ENCODE results near the gene ERC1.

The ERC1 gene

GRCh38 chr12:1517007-1517406 is 526.0 kb downstream of the ERC1 start:
- H3K4me1 ChIP-seq (ENCODE audit: low read length): no peaks in the 10 kb centered on the region
- H3K9me2 ChIP-seq (replicated peaks; ENCODE audit: insufficient read depth, low read length): no peaks in the 10 kb centered on the region
- H4K20me1 ChIP-seq (ENCODE audit: insufficient read depth, low read length): no peaks in the 10 kb centered on the region
- no peak overlapping the region for H3K27ac ChIP-seq (ENCODE audit: low read length)
- H3K9me3 ChIP-seq (replicated peaks; ENCODE audit: insufficient read depth, low read length): no peaks in the 10 kb centered on the region
- H3K4me2 ChIP-seq (ENCODE audit: low read depth, low read length): no peak overlapping the region
- H3K36me3 ChIP-seq (replicated peaks; ENCODE audit: insufficient read depth, low read length): no peaks in the 10 kb centered on the region
- no peak overlapping the region for H3K4me3 ChIP-seq (ENCODE audit: low read length)
- no peaks in the 10 kb centered on the region for H3K79me2 ChIP-seq (ENCODE audit: low read length)
- H3F3A ChIP-seq (ENCODE audit: insufficient read depth, low read length): no peaks in the 10 kb centered on the region
- no peak overlapping the region for H2AFZ ChIP-seq (ENCODE audit: low read length)
- no peaks in the 10 kb centered on the region for H3K27me3 ChIP-seq (replicated peaks; ENCODE audit: insufficient read depth, low read length)
- no peak overlapping the region for H3K9ac ChIP-seq (ENCODE audit: low read length)
- DNase-seq: no peak
- TF ChIP-seq, protein P1, sequence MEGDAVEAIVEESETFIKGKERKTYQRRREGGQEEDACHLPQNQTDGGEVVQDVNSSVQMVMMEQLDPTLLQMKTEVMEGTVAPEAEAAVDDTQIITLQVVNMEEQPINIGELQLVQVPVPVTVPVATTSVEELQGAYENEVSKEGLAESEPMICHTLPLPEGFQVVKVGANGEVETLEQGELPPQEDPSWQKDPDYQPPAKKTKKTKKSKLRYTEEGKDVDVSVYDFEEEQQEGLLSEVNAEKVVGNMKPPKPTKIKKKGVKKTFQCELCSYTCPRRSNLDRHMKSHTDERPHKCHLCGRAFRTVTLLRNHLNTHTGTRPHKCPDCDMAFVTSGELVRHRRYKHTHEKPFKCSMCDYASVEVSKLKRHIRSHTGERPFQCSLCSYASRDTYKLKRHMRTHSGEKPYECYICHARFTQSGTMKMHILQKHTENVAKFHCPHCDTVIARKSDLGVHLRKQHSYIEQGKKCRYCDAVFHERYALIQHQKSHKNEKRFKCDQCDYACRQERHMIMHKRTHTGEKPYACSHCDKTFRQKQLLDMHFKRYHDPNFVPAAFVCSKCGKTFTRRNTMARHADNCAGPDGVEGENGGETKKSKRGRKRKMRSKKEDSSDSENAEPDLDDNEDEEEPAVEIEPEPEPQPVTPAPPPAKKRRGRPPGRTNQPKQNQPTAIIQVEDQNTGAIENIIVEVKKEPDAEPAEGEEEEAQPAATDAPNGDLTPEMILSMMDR (IDR thresholded peaks at IDR 0.05; ENCODE audit: low read length): peak; percentile 64
- no peak for TF ChIP-seq EZH2 (optimal IDR thresholded peaks at IDR 0.05; ENCODE audit: low read depth, low read length)

DNA sequence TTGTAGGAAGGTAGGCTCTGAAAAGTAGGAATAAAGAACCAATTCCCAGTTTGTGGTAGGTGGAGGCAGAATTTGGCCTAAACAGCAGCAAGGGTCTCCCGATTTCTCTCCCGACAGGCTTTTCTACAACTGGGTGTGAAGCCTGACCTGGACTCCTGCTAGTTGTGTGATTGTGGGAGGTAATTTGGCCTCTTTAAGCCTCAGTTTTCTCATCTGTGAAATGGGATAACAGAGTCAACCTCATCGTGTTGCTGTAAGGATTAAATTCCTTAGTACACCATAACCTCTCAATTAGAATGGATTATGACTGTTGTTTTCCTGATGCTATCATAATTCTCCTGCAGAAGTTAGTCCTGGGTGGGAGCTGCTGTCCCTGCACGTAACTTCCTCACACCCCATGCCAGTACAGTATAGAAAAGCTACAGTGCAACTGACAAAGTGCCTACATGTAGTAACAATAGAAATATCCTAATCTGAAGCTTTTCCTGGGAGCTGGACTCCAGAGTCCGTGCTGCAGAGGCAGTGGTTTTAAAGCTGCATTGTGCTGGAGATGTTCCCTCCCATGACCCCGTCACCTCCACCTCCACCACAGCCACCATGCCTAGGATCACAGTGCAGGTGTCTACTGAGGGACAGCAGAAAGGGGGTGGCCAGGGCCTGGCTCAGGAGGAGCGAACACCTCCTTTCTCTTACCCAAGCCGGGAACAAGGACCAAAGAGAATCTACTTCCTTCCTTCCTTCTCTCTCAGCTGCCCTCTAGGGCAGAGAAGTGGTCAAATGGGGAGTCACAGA is 526.9 kb downstream of the ERC1 start:
- H3K9me2 ChIP-seq (replicated peaks; ENCODE audit: insufficient read depth, low read length): no peaks in the 10 kb centered on the region
- no peaks in the 10 kb centered on the region for H4K20me1 ChIP-seq (ENCODE audit: insufficient read depth, low read length)
- no peaks in the 10 kb centered on the region for H3K9me3 ChIP-seq (replicated peaks; ENCODE audit: insufficient read depth, low read length)
- no peaks in the 10 kb centered on the region for H3F3A ChIP-seq (ENCODE audit: insufficient read depth, low read length)
- H3K4me3 ChIP-seq (ENCODE audit: low read length): no peak overlapping the region
- H3K4me2 ChIP-seq (ENCODE audit: low read depth, low read length): no peak overlapping the region
- H3K4me1 ChIP-seq (ENCODE audit: low read length): no peaks in the 10 kb centered on the region
- no peaks in the 10 kb centered on the region for H3K79me2 ChIP-seq (ENCODE audit: low read length)
- no peaks in the 10 kb centered on the region for H3K27me3 ChIP-seq (replicated peaks; ENCODE audit: insufficient read depth, low read length)
- H3K36me3 ChIP-seq (replicated peaks; ENCODE audit: insufficient read depth, low read length): no peaks in the 10 kb centered on the region
- H3K9ac ChIP-seq (ENCODE audit: low read length): no peak overlapping the region
- H2AFZ ChIP-seq (ENCODE audit: low read length): no peak overlapping the region
- TF ChIP-seq EZH2 (optimal IDR thresholded peaks at IDR 0.05; ENCODE audit: low read depth, low read length) (no peak), EZH2phosphoT487 (IDR thresholded peaks at IDR 0.05; ENCODE audit: low read length) (no peak)
- TF ChIP-seq, protein P1 (IDR thresholded peaks at IDR 0.05; ENCODE audit: low read length): no peak
- no peak overlapping the region for H3K27ac ChIP-seq (ENCODE audit: low read length)
- no peak for DNase-seq

- no peak for DNase-seq
- H3K27ac ChIP-seq (ENCODE audit: low read length): no peak overlapping the region
- H2AFZ ChIP-seq (ENCODE audit: low read length): no peak overlapping the region
- no peaks in the 10 kb centered on the region for H3K9me3 ChIP-seq (replicated peaks; ENCODE audit: insufficient read depth, low read length)
- H3K4me3 ChIP-seq (ENCODE audit: low read length): no peak overlapping the region
- no peaks in the 10 kb centered on the region for H3K9me2 ChIP-seq (replicated peaks; ENCODE audit: insufficient read depth, low read length)
- no peaks in the 10 kb centered on the region for H3K79me2 ChIP-seq (ENCODE audit: low read length)
- H3K27me3 ChIP-seq (replicated peaks; ENCODE audit: insufficient read depth, low read length): no peaks in the 10 kb centered on the region
- no peaks in the 10 kb centered on the region for H3K4me1 ChIP-seq (ENCODE audit: low read length)
- H3K9ac ChIP-seq (ENCODE audit: low read length): no peak overlapping the region
- TF ChIP-seq, protein P1 (IDR thresholded peaks at IDR 0.05; ENCODE audit: low read length): no peak
- no peak for TF ChIP-seq EZH2phosphoT487 (IDR thresholded peaks at IDR 0.05; ENCODE audit: low read length)
- TF ChIP-seq EZH2 (optimal IDR thresholded peaks at IDR 0.05; ENCODE audit: low read depth, low read length): no peak
- H3K36me3 ChIP-seq (replicated peaks; ENCODE audit: insufficient read depth, low read length): no peaks in the 10 kb centered on the region
- H3K4me2 ChIP-seq (ENCODE audit: low read depth, low read length): no peak overlapping the region
- no peaks in the 10 kb centered on the region for H4K20me1 ChIP-seq (ENCODE audit: insufficient read depth, low read length)
- H3F3A ChIP-seq (ENCODE audit: insufficient read depth, low read length): no peaks in the 10 kb centered on the region
Measured at GRCh38 chr12:1518591-1519516, 527.8 kb downstream of the ERC1 start.

Data from MM.1S (cell line).